H1 (cell line): Measurements from ENCODE around the gene MRTFB. TPM values are rescaled to one million over a fixed set of nuclear protein-coding genes. Genes with fewer than 3 reads are reported as not detected.

ENCODE experiments used
- CTCF ChIA-PET: fragments of 300-600 bp; sonication (Branson Sonifier 250); formaldehyde crosslinking; loops from one replicate; lab custom pipeline; 2021; ENCODE audit not compliant: partially characterized antibody; lab: Charles Lee
- POLR2A ChIA-PET: fragments of 300-600 bp; sonication (Branson Sonifier 250); formaldehyde crosslinking; loops from one replicate; lab custom pipeline; 2021; ENCODE audit warnings: inconsistent platforms; ENCODE audit not compliant: partially characterized antibody; lab: Charles Lee
- DNase-seq, 2 experiments: peaks; one replicate each; pipeline versions ENCODE4 v3.0.0 to v3.0.0-alpha.2; 2010 to 2022; ENCODE audit warnings: low spot score in 2 of 2, low read depth in 1 of 2, mixed read lengths in 1 of 2
- FAIRE-seq: peaks from 2 replicates; lab custom pipeline; 2011; peaks lifted over from hg19 to GRCh38; lab: Jason Lieb, UNC
- H2AFZ ChIP-seq: 2 replicates; pipeline ENCODE4 v1.8.1; 2012; ENCODE audit warnings: low read length, inconsistent platforms
- H2AK5ac ChIP-seq: 2 replicates; pipeline ENCODE4 v1.6.1; 2013; ENCODE audit warnings: low read depth, low read length
- H2BK120ac ChIP-seq: replicated peaks from 2 replicates; pipeline ENCODE3; 2013; ENCODE audit warnings: low read depth, low read length, inconsistent platforms
- H2BK12ac ChIP-seq: 2 replicates; pipeline ENCODE4 v1.6.1; 2013; ENCODE audit warnings: low read depth, low read length
- H2BK15ac ChIP-seq: 2 replicates; pipeline ENCODE4 v1.6.1; 2013; ENCODE audit warnings: low read length
- H2BK20ac ChIP-seq: 2 replicates; pipeline ENCODE4 v1.6.1; 2013; ENCODE audit warnings: low read length
- H2BK5ac ChIP-seq: 2 replicates; pipeline ENCODE4 v1.6.1; 2013; ENCODE audit warnings: low read depth, low read length
- H3K14ac ChIP-seq: 2 replicates; pipeline ENCODE4 v1.6.1; 2013; ENCODE audit warnings: inconsistent platforms; ENCODE audit not compliant: insufficient read length
- H3K18ac ChIP-seq: 2 replicates; pipeline ENCODE4 v1.6.1; 2013; ENCODE audit warnings: low read length; ENCODE audit errors: extremely low read depth
- H3K23ac ChIP-seq: 2 replicates; pipeline ENCODE4 v1.6.1; 2013; ENCODE audit warnings: inconsistent platforms; ENCODE audit not compliant: insufficient read length
- H3K23me2 ChIP-seq: 2 replicates; pipeline ENCODE4 v1.6.1; 2013; ENCODE audit warnings: low read depth, low read length
- H3K27ac ChIP-seq: 2 replicates; pipeline ENCODE4 v1.6.1; 2011; ENCODE audit warnings: low read depth, low read length, inconsistent platforms
- H3K27me3 ChIP-seq, 4 experiments: replicated peaks in 1 of 4; 1 replicate in 1 of 4; 2 replicates in 3 of 4; pipeline versions ENCODE4 v1.6.1 to v1.8.1; 2011 to 2013; ENCODE audit warnings: low read length in 3 of 4, mild to moderate bottlenecking in 3 of 4, inconsistent platforms in 2 of 4, mixed read lengths in 2 of 4, moderate library complexity in 1 of 4; ENCODE audit not compliant: control insufficient read depth in 3 of 4, insufficient read depth in 3 of 4; ENCODE audit errors: extremely low read depth in 1 of 4
- H3K36me3 ChIP-seq, 4 experiments: 2 replicates each; pipeline versions ENCODE4 v1.6.1 to v1.8.1; 2011 to 2013; ENCODE audit warnings: mild to moderate bottlenecking in 4 of 4, low read length in 3 of 4, moderate library complexity in 2 of 4, control low read depth in 1 of 4, inconsistent platforms in 1 of 4; ENCODE audit not compliant: insufficient read depth in 4 of 4, control insufficient read depth in 2 of 4
- H3K4ac ChIP-seq: replicated peaks from 2 replicates; pipeline ENCODE3; 2013; ENCODE audit warnings: low read length, low read depth, mixed read lengths, inconsistent platforms; ENCODE audit not compliant: insufficient read length
- H3K4me1 ChIP-seq, 4 experiments: replicated peaks in 1 of 4; 1 replicate in 1 of 4; 2 replicates in 3 of 4; pipeline versions ENCODE4 v1.6.1 to v1.8.1; 2011 to 2013; ENCODE audit warnings: low read length in 3 of 4, inconsistent platforms in 2 of 4, mixed read lengths in 1 of 4; ENCODE audit not compliant: insufficient read depth in 4 of 4, control insufficient read depth in 3 of 4
- H3K4me2 ChIP-seq, 2 experiments: 2 replicates each; pipeline versions ENCODE4 v1.6.1 to v1.8.1; 2011 to 2013; ENCODE audit warnings: low read depth in 2 of 2, low read length in 2 of 2, control low read depth in 1 of 2, inconsistent platforms in 1 of 2, mild to moderate bottlenecking in 1 of 2; ENCODE audit not compliant: insufficient read depth in 1 of 2
- H3K4me3 ChIP-seq, 4 experiments: fragments of 200-600, 300-600 bp in 1 of 4; sonication (generic), shearing (Covaris generic), sonication (Bioruptor Twin) in 1 of 4; 2 replicates each; pipeline versions ENCODE4 v1.5.1 to v1.8.1; 2011 to 2016; ENCODE audit warnings: low read length in 4 of 4, low read depth in 3 of 4, control low read depth in 2 of 4, inconsistent platforms in 2 of 4, mild to moderate bottlenecking in 2 of 4, mixed read lengths in 1 of 4, moderate library complexity in 1 of 4; ENCODE audit not compliant: insufficient read depth in 2 of 4; ENCODE audit errors: extremely low read depth in 1 of 4
- H3K56ac ChIP-seq: replicated peaks from 2 replicates; pipeline ENCODE3; 2013; ENCODE audit warnings: low read depth, mild to moderate bottlenecking, mixed read lengths, low read length, inconsistent platforms; ENCODE audit not compliant: insufficient read length
- H3K79me1 ChIP-seq: 2 replicates; pipeline ENCODE4 v1.6.1; 2013; ENCODE audit warnings: low read depth, low read length, control low read depth
- H3K79me2 ChIP-seq, 2 experiments: 2 replicates each; pipeline versions ENCODE4 v1.6.1 to v1.8.1; 2012 to 2013; ENCODE audit warnings: low read length in 2 of 2, mild to moderate bottlenecking in 2 of 2, inconsistent platforms in 1 of 2; ENCODE audit not compliant: insufficient read depth in 2 of 2, control insufficient read depth in 1 of 2
- H3K9ac ChIP-seq, 4 experiments: replicated peaks in 1 of 4; 1 replicate in 1 of 4; 2 replicates in 3 of 4; pipeline versions ENCODE4 v1.6.1 to v1.8.1; 2011 to 2013; ENCODE audit warnings: low read depth in 3 of 4, low read length in 3 of 4, control low read depth in 2 of 4, mild to moderate bottlenecking in 2 of 4, moderate library complexity in 2 of 4, inconsistent platforms in 1 of 4; ENCODE audit errors: extremely low read depth in 1 of 4
- H3K9me3 ChIP-seq, 2 experiments: 2 replicates each; pipeline versions ENCODE4 v1.6.1 to v1.8.1; 2012 to 2013; ENCODE audit warnings: mild to moderate bottlenecking in 2 of 2, moderate library complexity in 2 of 2, control low read depth in 1 of 2, inconsistent platforms in 1 of 2, low read depth in 1 of 2, low read length in 1 of 2, mixed read lengths in 1 of 2; ENCODE audit not compliant: insufficient read depth in 2 of 2
- H4K20me1 ChIP-seq, 2 experiments: replicated peaks in 1 of 2; 2 replicates each; pipeline versions ENCODE3 to v1.8.1; 2011 to 2013; ENCODE audit warnings: inconsistent platforms in 2 of 2, low read length in 2 of 2, mild to moderate bottlenecking in 1 of 2; ENCODE audit not compliant: insufficient read depth in 2 of 2, control insufficient read depth in 1 of 2
- H4K5ac ChIP-seq: 2 replicates; pipeline ENCODE4 v1.6.1; 2013; ENCODE audit warnings: low read length, low read depth, mixed read lengths, inconsistent platforms; ENCODE audit not compliant: insufficient read length
- H4K8ac ChIP-seq: 2 replicates; pipeline ENCODE4 v1.8.0; 2013; ENCODE audit warnings: mild to moderate bottlenecking, moderate library complexity, low read length, inconsistent platforms; ENCODE audit not compliant: insufficient read depth; ENCODE audit errors: extremely low read depth
- H4K91ac ChIP-seq: replicated peaks from 2 replicates; pipeline ENCODE3; 2013; ENCODE audit warnings: low read length, mixed read lengths, inconsistent platforms; ENCODE audit not compliant: insufficient read length
- ASH2L ChIP-seq: fragments of 200-600, 300-600 bp; sonication (generic); IDR thresholded peaks from one replicate; pipeline ENCODE4 v1.7.1; 2017; ENCODE audit warnings: low read length
- BACH1 ChIP-seq: IDR thresholded peaks from 2 replicates; pipeline ENCODE4 v1.6.1; 2012; ENCODE audit warnings: low read length, improper control_type of control experiment
- PHF8 ChIP-seq: fragments of 200-600 bp; sonication (generic); conservative IDR thresholded peaks from 2 replicates; pipeline ENCODE4 v1.7.1; 2012; ENCODE audit warnings: low read depth, mild to moderate bottlenecking, inconsistent platforms, low read length, moderate library complexity
- SIX5 ChIP-seq: IDR thresholded peaks from 2 replicates; pipeline ENCODE4 v1.6.1; 2011; ENCODE audit warnings: mild to moderate bottlenecking, low read depth, low read length
- SUZ12 ChIP-seq: fragments of 200-600 bp; sonication (generic); IDR thresholded peaks from 2 replicates; pipeline ENCODE4 v1.6.1; 2012; ENCODE audit warnings: mild to moderate bottlenecking, inconsistent platforms, low read length, moderate library complexity, mixed read lengths
- TCF12 ChIP-seq: IDR thresholded peaks from 2 replicates; pipeline ENCODE4 v1.6.1; 2011; ENCODE audit warnings: low read depth, mild to moderate bottlenecking, low read length
- USF2 ChIP-seq: IDR thresholded peaks from 2 replicates; pipeline ENCODE4 v1.6.1; 2011; ENCODE audit warnings: low read length, improper control_type of control experiment
- WGBS, 2 experiments: shearing (Covaris generic) in 1 of 2; methylation state at CpG; one replicate each; pipeline versions ENCODE4 v1.1.6 to v1.1.7; 2013 to 2015; ENCODE audit warnings: low lambda C conversion rate in 2 of 2, mixed read lengths in 2 of 2, inconsistent platforms in 1 of 2, low coverage in 1 of 2, missing lambda C conversion rate in 1 of 2; ENCODE audit not compliant: insufficient replicate concordance in 2 of 2, insufficient coverage in 1 of 2, insufficient read length in 1 of 2; ENCODE audit errors: extremely low coverage in 1 of 2, missing lambda C conversion rate in 1 of 2; 5-methylcytosine and 5-hydroxymethylcytosine counted together
- polyA plus RNA-seq, 7 experiments: library from polyadenylated mRNA; depleted of rRNA in 3 of 7; stranded (reverse) in 5 of 7; unstranded in 2 of 7; fragments of >200 nt in 5 of 7; fragments of 200-250 nt in 2 of 7; gene quantifications; 1 replicate in 5 of 7; 2 replicates in 1 of 7; 4 replicates in 1 of 7; pipeline versions ENCODE4 v1.2.1 to v1.2.3, GENCODE V29; 2011 to 2013; ENCODE audit warnings: missing spikeins in 2 of 7, mixed read lengths in 2 of 7
- total RNA-seq: library from RNA; stranded (reverse); fragmentation: NEBNext Ultra II Directional; extraction: Animal tissue kit (Norgen Biotek cat#: 25700); gene quantifications from 2 replicates; pipeline ENCODE4 v1.2.1, GENCODE V29; 2021

The MRTFB gene
- total and polyA plus RNA-seq, 2 of the 8 experiments (the other 6 are each of a cell fraction or from before 2014, with no cell fraction given): 13.5 to 34.9 TPM

GRCh38 chr16:14043278-14043677 lies 27.8 kb upstream of the MRTFB start:
- H2BK120ac ChIP-seq: no peak overlapping the region
- H3K4me2 ChIP-seq: no peak overlapping the region
- no peak overlapping the region for H2AK5ac ChIP-seq
- H3K27ac ChIP-seq: no peak overlapping the region
- FAIRE-seq: no peak
- H4K91ac ChIP-seq: no peak overlapping the region
- no peak overlapping the region for H3K4me3 ChIP-seq
- no peak overlapping the region for H3K23ac ChIP-seq
- H3K27me3 ChIP-seq: no peaks in the 10 kb centered on the region
- H2BK12ac ChIP-seq: no peak overlapping the region
- no peaks in the 10 kb centered on the region for H3K36me3 ChIP-seq
- H4K8ac ChIP-seq: no peak overlapping the region
- no peaks in the 10 kb centered on the region for H3K4me1 ChIP-seq
- H4K5ac ChIP-seq: no peak overlapping the region
- H3K14ac ChIP-seq: no peak overlapping the region
- no peak for TF ChIP-seq PHF8
- no peak for TF ChIP-seq USF2
- no peak for TF ChIP-seq BACH1
- TF ChIP-seq ASH2L: no peak
- no peak for TF ChIP-seq TCF12
- no peak for TF ChIP-seq SIX5
- TF ChIP-seq SUZ12: no peak
- TF ChIP-seq, all 59 proteins: peak for 0
- Histone ChIP-seq H3K18ac (no peak overlapping the region), H3K9me3 (no peaks in the 10 kb centered on the region), H3K56ac (no peak overlapping the region), H3K79me1 (no peaks in the 10 kb centered on the region), H3K4ac (no peak overlapping the region), H4K20me1 (no peaks in the 10 kb centered on the region), H2BK15ac (no peak overlapping the region), H2AFZ (no peak overlapping the region), H2BK20ac (no peak overlapping the region), H2BK5ac (no peak overlapping the region), H3K9ac (no peak overlapping the region), H3K23me2 (no peaks in the 10 kb centered on the region; the same call in 1 of the 2 replicates), H3K79me2 (no peaks in the 10 kb centered on the region)
- WGBS, 2 experiments: 89% methylated on average over 6 of the region's 6 CpGs; no CpG with 5 or more reads in 1 of the 2 experiments
- ChIA-PET POLR2A (no interaction called here), CTCF (interaction anchor here (1.3 to 1.6 kb wide), 3 partner anchors 9 to 15 kb away, joined by 3 to 5 read pairs (median 5); no protein-coding TSS in a partner anchor)
- DNase-seq: no peak
